GM23248 (cell line): Measurements from ENCODE around the gene ZNF544.

Experiments
- EZH2 ChIP-seq: fragments of 200-600 bp; sonication (generic); IDR thresholded peaks from 2 replicates; pipeline ENCODE4 v1.6.1; 2018; ENCODE audit warnings: antibody characterized with exemption, mild to moderate bottlenecking; ENCODE audit not compliant: insufficient read depth, poor library complexity, severe bottlenecking
- EZH2phosphoT487 ChIP-seq: fragments of 200-600 bp; sonication (generic); IDR thresholded peaks from 2 replicates; pipeline ENCODE4 v1.6.1; 2018; ENCODE audit warnings: antibody characterized with exemption, moderate library complexity, mild to moderate bottlenecking, low read depth; ENCODE audit not compliant: insufficient read depth

- TF ChIP-seq EZH2phosphoT487 (no peak), EZH2 (no peak)
Observed at GRCh38 chr19:58217607-58218391, 10.9 kb upstream of the ZNF544 start.
